HG02798 (cell line): ENCODE measurements around the gene ANKRD44.

ENCODE experiments used
- ATAC-seq: cut with Tn5 transposase; IDR thresholded peaks from one replicate; pipeline ENCODE4 v1.9.1; 2021; ENCODE audit warnings: mild to moderate bottlenecking; ENCODE audit not compliant: unreplicated experiment, poor library complexity

The ANKRD44 gene

DNA sequence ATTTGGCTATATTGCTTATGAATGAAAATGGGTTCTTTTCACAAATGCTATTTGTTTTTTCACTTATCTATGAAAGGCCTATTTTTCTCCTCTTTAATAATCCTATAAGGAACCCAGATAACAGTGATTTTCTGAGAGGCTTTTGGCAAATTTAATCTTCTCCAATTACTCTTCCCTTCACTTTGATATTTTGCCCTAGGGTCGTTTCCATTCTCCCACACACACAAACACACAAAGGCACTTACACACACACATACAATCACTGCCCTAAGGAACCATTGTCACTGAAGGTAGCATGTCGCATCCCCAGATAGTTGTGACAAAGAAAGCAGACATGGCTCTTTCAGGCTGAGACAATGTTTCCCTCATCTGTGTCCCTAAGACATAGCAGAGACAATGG, 213.9 kb downstream of the ANKRD44 start:
- no peak for ATAC-seq

DNA sequence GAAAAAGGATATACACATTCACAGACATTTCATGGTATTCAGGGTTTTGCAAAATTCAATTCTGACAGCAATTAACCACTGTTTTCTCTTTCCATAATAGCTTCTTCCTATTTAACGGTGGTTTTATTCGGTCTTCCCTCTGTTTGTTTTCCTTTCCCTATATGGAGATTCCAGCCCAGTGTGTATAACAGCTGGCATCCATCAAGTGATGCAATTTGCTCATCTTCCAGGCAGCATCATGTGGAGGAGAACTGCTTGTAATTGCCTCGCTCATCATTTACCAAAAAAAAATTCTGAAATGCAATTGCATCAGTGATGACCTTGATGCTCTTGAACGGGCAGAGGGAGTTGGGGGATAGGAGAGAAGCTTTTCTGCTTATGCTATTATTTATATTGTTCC, 218.1 kb downstream of the ANKRD44 start:
- ATAC-seq, result no peak

DNA sequence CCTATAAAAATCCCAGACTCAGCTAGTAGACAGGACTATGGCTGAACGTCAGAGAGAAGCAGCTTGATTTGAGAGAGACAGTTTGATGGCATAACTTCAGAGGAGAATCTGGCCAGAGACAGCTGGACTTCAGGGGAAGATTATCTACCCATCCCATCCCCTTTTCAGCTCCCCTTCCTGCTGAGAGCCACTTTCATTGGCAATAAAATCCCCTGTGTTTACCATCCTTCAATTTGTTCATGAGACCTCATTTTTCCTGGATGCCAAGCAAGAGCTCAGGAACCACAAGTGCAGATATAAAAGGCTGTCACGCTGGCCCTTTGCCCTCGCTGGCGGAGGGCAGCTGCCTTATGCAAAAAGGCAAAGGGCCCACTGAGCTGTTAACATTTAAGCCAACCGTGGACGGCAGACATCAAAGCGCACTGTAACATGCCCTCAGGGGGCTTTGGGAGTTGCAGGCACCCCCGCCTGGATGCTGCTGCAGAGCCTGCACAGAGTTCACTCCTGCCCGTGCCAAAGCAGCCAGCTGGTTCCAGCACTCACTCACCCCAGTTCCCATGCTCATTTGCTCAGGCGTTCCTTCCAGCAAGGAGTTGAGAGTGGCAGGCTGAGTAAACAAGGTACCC, 219.7 kb downstream of the ANKRD44 start:
- ATAC-seq, result no peak

DNA sequence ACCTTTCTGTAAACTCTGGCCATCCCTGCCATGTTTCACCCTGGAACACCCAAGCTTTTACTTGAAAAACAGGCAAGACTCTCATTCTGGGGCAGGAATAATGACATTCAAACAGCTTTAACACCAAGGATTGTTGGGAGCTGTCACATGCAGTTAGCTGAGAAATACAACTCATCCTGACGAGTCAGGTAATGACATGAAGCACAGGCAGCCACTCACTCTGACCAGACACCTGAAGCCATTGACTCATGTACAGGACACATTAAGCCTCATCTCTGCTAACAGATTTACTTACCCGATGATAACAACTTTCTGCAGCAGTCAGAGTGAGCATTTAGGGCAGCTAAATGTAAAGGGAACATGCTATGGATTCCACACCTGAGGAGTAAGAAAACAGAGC, 220.9 kb downstream of the ANKRD44 start:
- no peak for ATAC-seq

DNA sequence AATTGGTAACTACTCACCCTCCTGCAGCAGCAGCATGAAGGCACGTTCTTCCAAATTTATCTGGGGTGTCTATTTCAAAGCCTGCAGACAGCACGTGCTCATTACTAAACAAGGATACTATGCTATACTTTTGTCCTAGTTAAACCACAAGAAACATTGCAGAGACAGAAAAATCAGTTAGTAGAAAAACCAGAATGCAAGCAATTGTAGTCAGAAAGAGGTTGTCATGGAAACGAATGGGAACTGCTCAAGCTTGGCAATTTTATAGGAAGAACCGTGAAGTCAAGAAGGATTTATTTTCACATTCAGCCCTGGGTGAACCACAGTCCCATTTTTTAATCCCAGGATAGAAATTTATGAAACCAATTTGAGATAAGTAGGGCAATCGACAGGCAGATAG, 221.9 kb downstream of the ANKRD44 start:
- ATAC-seq, result no peak

DNA sequence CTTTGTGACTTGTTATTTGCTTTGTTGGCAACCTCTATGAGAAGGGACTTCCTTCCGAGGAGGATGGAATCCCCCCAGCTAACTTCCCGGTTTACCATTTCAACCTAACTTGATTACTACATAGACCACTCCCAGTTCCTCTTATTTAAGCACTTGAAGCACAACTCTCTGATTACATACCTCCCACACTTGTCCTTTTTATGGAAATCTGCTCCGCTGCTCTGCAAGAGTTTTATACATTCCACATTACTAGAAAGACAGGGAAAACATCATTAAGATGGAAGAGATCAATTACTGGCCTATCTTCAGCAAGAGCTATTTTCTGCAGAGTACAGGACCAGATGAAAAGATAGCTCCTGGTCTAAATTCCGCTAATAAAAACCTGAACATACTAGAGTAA, 224.1 kb downstream of the ANKRD44 start:
- ATAC-seq, result no peak

DNA sequence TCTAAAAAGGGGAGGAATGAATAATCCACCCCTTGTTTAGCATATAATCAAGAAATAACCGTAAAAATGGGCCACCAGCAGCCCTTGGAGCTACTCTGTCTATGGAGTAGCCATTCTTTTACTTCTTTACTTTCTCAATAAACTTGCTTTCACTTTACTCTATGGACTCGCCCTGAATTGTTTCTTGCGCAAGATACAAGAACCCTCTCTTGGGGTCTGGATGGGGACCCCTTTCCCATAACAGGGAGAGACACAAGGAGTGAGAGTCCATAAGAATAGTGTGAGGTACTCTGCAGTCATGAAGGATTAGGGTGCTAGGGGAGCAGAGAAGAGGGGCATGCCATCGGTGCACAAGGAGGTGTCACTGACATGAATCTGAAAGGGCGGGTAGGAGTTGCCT, 224.9 kb downstream of the ANKRD44 start:
- ATAC-seq, result no peak

DNA sequence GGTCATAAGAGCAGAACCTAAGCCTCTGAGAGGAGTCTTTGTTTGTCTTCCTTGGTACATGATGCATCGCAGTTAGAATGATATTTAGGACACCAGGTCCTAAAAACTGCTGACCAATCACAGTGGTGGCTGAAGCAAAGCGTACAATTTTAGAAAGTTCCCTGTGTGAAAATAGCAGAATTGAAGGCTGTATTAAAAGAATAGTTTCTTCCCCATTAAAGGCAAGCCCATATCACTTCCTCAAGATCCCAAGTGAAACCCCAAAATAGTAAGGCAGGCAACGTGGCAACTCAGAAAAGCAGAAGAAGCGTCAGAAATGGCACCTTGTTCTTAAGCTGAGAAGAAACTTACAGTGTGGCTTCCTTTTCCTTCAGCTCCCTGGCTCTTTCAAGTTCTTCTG, 229.3 kb downstream of the ANKRD44 start:
- no peak for ATAC-seq

DNA sequence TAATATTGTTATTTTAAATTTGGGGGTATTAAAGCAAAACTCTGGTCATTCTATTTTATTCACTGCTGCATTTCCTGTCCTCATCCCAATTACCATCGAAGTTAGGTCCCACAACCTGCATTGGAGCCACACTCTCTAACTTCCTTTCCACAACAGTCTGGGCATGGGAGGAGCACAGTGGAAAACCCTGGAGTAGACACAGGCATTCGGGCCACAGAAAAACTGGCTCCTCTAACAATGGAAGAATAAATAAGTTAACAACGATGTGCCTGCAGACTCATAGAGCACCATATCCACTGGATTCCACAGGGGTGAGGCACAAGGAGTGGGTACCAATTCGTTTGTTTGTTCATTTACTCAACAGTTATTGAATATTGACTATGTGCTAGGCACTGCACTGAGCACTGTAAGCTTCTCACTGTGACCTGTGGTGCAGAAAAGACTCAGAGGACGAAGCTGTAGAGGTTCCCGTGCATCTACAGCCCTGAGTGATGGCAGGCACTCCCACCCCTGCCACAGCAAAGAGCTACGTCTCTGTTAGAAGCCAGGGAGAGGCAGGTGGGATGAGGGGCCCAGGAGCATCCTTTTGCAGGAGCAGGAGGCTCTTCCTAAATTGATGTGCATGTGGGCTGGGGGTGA, 229.9 kb downstream of the ANKRD44 start:
- no peak for ATAC-seq

DNA sequence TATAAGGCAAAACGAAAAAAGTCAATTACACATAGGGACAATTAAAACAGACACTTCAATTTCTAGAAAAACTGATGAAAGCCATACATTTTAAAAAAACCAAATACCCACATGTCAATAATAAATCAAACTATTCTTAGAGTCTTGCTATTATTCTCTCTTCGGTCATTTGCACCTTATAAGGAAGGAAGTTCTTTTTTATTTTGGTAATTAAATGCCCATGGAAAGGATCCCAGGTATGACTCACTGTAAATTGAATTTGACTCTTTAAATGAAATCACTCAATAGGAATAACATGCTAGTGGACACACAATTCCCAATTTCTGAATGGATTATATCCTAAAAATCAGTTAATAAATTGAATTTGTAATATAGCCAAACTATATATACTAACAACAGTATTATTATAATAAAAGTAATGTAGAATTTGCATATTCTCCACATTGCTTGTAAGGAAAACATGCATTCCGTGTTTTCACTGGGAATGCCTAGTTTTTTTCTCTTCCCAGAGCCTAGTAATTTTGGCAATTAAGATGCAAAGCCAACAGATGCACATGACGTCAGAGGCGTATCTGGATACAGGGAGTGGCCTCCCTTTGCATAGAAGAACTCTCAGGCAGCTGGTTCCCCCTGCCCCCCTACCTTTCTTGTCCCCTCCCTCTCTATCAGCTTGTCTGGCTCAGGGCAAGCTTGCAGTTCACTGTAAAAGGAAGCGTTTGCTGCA, 230.6 kb downstream of the ANKRD44 start:
- ATAC-seq, result no peak

DNA sequence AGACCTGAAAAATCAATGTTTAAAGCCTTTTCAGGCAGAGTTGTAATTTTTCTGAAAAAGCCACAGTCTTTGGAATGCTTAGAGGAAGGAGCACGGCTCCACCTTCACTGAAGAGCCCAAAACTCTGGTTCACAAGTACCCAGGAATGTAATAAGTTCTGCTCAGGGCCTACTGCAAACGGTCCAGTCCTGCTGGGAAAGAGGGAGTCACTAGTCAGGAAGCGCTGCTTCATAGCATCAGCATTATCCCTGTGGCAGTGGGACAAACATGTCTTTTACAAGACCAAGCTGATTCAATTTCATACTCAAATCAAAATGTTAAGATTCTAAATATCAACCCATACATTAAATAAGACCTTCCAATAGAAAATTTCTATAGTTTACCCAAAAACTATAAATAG, 231.2 kb downstream of the ANKRD44 start:
- ATAC-seq, result no peak

DNA sequence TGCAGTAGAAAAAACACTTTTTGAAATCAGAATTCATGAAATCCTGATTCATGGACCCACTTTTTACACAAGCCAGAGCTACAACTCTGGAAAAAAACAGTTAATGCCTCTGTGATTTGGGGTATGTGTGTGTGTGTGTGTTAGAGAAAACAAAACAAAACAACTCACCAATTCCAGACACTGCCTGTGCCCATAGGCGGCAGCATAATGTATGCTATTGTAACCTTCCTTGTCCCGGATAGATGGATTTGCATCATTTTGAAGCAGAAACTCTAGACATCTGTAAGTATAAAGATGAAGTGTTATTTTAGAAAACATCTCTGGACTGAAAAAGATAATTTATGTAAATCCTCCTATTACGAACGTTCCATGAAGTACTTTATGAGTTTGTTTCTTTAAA, 232.0 kb downstream of the ANKRD44 start:
- no peak for ATAC-seq

DNA sequence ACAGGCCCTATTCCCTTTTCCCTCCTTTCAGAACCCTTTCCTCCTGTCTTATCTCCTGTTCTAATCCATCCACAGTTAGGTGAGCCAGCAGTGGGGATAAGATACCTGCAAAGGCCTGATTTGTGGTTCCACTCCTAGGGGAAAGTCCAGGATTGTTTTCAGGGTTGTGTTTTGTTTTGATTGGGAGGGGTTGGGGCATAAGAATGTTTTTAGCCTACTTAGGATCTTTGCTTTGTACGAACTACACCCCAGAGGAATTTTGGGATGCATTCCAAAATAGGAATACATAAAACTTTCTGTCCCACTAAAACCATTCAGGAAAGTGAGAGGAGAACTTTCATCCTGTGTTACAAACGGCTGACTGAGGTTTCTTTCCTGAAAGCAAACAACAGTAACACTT, 233.2 kb downstream of the ANKRD44 start:
- no peak for ATAC-seq

DNA sequence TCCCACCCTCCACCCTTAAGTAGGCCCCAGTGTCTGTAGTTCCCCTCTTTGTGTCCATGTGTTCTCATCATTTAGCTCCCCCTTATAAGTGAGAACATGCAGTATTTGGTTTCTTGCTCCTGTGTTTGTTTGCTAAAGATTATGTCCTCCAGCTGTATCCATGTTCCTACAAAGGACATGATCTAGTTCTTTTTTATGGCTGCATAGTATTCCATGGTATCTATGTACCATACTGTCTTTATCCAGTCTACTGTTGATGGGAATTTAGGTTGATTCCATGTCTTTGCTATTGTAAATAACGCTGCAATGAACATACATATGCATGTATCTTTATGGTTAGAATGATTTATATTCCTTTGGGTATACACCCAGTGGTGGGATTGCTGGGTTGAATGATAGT, 233.9 kb downstream of the ANKRD44 start:
- ATAC-seq, result no peak

DNA sequence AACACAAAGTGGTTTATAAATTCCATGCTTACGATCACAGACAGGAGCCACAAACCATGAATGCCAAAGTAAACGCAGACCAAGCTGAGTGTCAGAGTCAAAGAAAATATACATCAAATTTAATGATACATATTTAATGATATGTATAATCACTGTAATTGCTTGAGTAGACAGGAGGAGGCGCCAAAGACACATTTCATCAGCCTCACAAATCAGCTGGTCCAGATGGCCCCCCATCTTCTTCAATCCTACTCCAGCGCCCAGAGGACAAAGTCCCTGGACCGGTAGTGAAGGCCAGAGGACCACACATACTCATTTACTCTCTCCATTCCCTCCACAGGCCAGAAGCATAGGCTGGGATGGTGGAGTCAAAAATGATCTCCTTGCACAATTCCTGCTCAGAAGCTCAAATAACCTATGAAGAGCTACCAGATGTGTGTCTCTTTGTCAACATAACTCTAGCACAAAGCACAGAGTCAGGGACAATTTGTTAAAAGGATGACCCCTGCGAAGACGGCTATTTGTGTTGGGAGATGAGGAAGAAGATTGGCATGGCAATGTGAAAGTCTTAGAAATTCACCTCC, 234.7 kb downstream of the ANKRD44 start:
- ATAC-seq, result no peak

DNA sequence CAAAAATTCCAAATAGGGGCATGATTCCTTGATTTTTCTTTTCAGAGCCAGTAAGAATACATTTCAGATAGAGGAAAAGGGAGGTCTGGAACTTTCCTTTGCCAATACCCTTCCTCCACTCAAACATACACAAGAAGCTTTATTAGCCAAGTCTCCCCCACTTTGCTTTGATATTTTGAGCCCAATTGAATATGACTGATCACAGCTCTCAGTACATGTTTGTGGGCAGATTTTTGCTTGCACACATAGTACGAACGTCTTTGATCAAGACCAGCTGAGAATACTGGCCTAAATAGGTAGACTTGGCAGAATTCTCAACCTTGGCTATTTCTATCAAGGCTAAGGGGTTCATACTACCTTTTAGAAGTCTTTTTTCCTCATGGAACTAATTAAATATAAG, 235.3 kb downstream of the ANKRD44 start:
- no peak for ATAC-seq

DNA sequence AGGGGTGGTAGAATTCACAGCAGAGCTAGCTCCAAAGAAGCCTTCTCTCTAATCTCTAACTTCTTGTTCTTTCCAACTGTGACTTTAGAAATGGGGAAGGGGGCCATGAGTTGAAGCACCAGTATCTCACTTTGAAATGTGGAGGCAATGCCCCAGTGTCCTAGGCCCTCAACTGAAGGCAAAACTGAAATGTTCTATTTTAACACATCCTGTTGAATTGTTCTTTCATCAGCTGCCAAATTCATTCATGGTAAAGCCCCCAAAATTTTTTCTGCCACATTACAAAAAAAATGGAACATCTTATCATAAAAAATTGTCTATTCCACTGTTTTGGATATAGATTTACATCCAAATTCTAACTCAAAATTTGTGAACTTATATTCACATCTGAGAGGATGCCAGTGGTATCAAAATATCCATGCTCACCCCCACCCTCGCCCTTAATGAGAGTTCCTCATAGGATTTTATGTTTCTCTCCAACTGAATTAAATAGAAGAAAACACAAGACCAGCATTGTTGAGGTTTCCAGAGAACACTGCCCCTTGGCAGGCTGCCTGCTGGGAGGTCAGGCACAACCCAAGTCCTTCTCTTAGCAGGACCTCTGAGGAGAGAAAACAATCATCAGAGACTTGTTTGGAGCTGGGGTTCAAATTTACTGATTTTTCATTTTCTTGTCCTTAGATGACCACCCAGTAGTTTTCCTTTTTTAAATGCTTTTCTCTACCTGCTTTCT, 236.7 kb downstream of the ANKRD44 start:
- ATAC-seq, result no peak

DNA sequence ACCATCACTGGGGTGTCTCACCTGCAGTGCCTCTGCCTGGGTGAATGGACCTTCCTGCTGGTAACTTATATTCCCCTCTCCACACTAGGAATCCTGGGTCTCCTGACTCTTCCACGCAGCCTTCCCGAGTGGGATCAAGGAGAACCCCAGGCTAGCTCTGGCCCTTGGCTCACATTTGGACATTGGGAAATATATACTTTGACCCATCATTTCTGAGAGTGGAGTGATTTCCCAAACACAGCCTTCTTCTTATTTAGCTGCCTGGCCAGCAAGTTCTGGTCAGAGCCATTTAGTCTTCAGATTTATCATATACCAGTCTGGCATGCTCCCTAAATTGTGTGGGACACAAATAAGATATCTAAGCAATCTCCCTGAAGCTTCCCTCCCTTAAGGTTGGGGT, 237.3 kb downstream of the ANKRD44 start:
- ATAC-seq, result no peak

DNA sequence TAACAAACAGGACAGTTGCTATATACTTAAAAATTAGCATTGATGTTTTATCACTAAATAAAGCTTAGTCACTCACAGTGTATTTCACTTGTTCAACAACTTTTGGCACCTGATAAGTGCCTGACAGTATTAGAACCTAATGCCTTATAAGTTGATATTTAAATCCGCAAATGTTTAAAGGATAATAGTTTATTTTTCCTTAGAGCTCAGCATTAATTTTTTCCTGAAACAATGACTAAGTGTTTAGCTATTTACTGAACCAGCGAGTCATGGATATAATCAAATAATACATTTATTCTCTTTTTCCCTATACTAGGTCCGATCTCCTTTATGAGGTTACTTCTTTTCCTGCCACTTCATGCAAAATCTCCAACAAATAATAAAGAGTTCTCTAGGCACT, 238.0 kb downstream of the ANKRD44 start:
- no peak for ATAC-seq

DNA sequence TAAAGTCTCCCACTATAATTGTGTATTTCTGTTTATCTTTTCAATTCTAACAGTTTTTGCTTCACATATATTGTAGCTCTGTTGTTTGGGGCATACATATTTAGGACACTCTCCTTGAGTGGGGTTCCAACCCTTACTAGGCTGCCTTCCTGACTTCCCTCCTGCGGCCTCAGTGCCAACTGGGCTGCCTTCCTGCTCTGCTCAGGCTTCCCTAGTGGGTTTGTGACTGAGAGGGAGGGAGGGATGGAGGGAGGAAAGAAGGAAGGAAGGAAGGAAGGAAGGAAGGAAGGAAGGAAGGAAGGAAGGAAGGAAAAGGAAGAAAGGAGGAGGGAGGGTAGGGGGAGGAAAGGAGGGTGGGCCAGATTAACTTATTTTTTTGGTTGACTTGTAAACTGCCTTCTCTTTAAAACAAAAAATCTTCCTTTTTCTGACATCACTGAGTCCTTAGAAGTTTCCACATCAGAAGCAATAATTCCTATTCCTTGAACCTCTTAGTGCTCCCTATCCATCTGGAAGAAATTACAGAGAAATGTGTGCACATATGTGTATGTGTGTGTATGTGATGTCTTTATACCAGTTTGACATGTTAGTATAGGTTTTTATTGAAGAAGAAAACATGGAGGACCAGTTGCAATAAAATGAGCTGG, 238.7 kb downstream of the ANKRD44 start:
- no peak for ATAC-seq
